HuH-7.5 (cell line): ENCODE results near the gene TAGLN.

Experiments
- DNase-seq: peaks from one replicate; pipeline ENCODE4 v3.0.0; 2011; ENCODE audit warnings: low spot score

The TAGLN gene

GRCh38 chr11:117230999-117231841, 32.0 kb downstream of the TAGLN start:
- DNase-seq, result peak; percentile 30

- DNase-seq, result peak; percentile 85
Observed at GRCh38 chr11:117231842-117232091, 32.6 kb downstream of the TAGLN start, which contains the start of gene PCSK7. Gene PCSK7, minus strand, starts transcription at chr11:117232073. Its CDS starts 2,229 bp downstream, at chr11:117229844.

GRCh38 chr11:117232092-117232878, 33.1 kb downstream of the TAGLN start, which contains the start of gene RNF214:
Gene RNF214, plus strand, starts transcription at chr11:117232671. Its CDS starts 1,602 bp downstream, at chr11:117234273.
- peak; percentile 87 for DNase-seq

GRCh38 chr11:117232911-117233409, 33.8 kb downstream of the TAGLN start:
- DNase-seq, result peak; percentile 32

GRCh38 chr11:117238221-117238620, 39.1 kb downstream of the TAGLN start:
- DNase-seq, result no peak

- DNase-seq, result no peak
Observed at GRCh38 chr11:117239295-117239694, 40.1 kb downstream of the TAGLN start.

- no peak for DNase-seq
Observed at GRCh38 chr11:117248341-117248740, 49.2 kb downstream of the TAGLN start.

- no peak for DNase-seq
Observed at GRCh38 chr11:117249571-117249970, 50.4 kb downstream of the TAGLN start.

- no peak for DNase-seq
Observed at GRCh38 chr11:117251506-117251905, 52.3 kb downstream of the TAGLN start.

GRCh38 chr11:117255966-117256365, 56.8 kb downstream of the TAGLN start:
- no peak for DNase-seq

- DNase-seq, result no peak
Observed at GRCh38 chr11:117256573-117256972, 57.4 kb downstream of the TAGLN start.
